ENCODE measurements around the gene PAX9.

PAX9 gene

GRCh38 chr14:36661506-36662257 lies at the start of gene PAX9:
TSS of gene PAX9 (plus strand) at chr14:36661860. CDS start at chr14:36662090, 230 bp downstream.
- TF ChIP-seq USF1 (IDR thresholded peaks at IDR 0.05) = no peak
- TF ChIP-seq TCF12 (IDR thresholded peaks at IDR 0.05; ENCODE audit: low read depth) = no peak
- TF ChIP-seq TAF1 (IDR thresholded peaks at IDR 0.05; ENCODE audit: low read depth) = no peak; the same call in 1 of the 2 replicates
- no peak for TF ChIP-seq TEAD4 (IDR thresholded peaks at IDR 0.05)
- TF ChIP-seq MAX (IDR thresholded peaks at IDR 0.05) = no peak; the same call in 1 of the 2 replicates
- TF ChIP-seq FOXM1 (IDR thresholded peaks at IDR 0.05; ENCODE audit: borderline replicate concordance, low read depth) = no peak
- TF ChIP-seq ZBTB7A (IDR thresholded peaks at IDR 0.05; ENCODE audit: low read depth) = no peak
- TF ChIP-seq EGR1 (IDR thresholded peaks at IDR 0.05) = no peak
- TF ChIP-seq CREB1 (IDR thresholded peaks at IDR 0.05; ENCODE audit: low read depth) = no peak
- TF ChIP-seq YY1 (IDR thresholded peaks at IDR 0.05; ENCODE audit: low read depth) = no peak
- no peak for TF ChIP-seq CEBPB (IDR thresholded peaks at IDR 0.05)
- no peak for TF ChIP-seq REST (IDR thresholded peaks at IDR 0.05; ENCODE audit: low read depth)

- no peak for TF ChIP-seq MAX (IDR thresholded peaks at IDR 0.05)
- TF ChIP-seq TAF1 (IDR thresholded peaks at IDR 0.05; ENCODE audit: low read depth) = no peak
- no peak for TF ChIP-seq TCF12 (IDR thresholded peaks at IDR 0.05; ENCODE audit: low read depth)
- TF ChIP-seq CREB1 (IDR thresholded peaks at IDR 0.05; ENCODE audit: low read depth) = no peak
- no peak for TF ChIP-seq REST (IDR thresholded peaks at IDR 0.05; ENCODE audit: low read depth)
- no peak for TF ChIP-seq EGR1 (IDR thresholded peaks at IDR 0.05)
- TF ChIP-seq NFIC (IDR thresholded peaks at IDR 0.05) = no peak
- no peak for TF ChIP-seq CEBPB (IDR thresholded peaks at IDR 0.05)
Measured at GRCh38 chr14:36617824-36618223, 43.8 kb upstream of the PAX9 start.

- TF ChIP-seq YY1 (IDR thresholded peaks at IDR 0.05; ENCODE audit: low read depth) (no peak), CREB1 (IDR thresholded peaks at IDR 0.05; ENCODE audit: low read depth) (no peak), EGR1 (IDR thresholded peaks at IDR 0.05) (no peak), TAF1 (IDR thresholded peaks at IDR 0.05; ENCODE audit: low read depth) (no peak), MAX (IDR thresholded peaks at IDR 0.05) (no peak), USF1 (IDR thresholded peaks at IDR 0.05) (no peak), REST (IDR thresholded peaks at IDR 0.05; ENCODE audit: low read depth) (no peak), NFIC (IDR thresholded peaks at IDR 0.05) (no peak), TCF12 (IDR thresholded peaks at IDR 0.05; ENCODE audit: low read depth) (no peak), CEBPB (IDR thresholded peaks at IDR 0.05) (no peak), RAD21 (IDR thresholded peaks at IDR 0.05; ENCODE audit: low read depth) (no peak), EP300 (IDR thresholded peaks at IDR 0.05; ENCODE audit: borderline replicate concordance) (no peak), FOXM1 (IDR thresholded peaks at IDR 0.05; ENCODE audit: borderline replicate concordance, low read depth) (no peak)
Measured at GRCh38 chr14:36618641-36619040, 43.0 kb upstream of the PAX9 start.

GRCh38 chr14:36619131-36619530 lies 42.5 kb upstream of the PAX9 start:
- TF ChIP-seq FOXM1 (IDR thresholded peaks at IDR 0.05; ENCODE audit: borderline replicate concordance, low read depth) (no peak), YY1 (IDR thresholded peaks at IDR 0.05; ENCODE audit: low read depth) (no peak), TCF12 (IDR thresholded peaks at IDR 0.05; ENCODE audit: low read depth) (no peak), TAF1 (IDR thresholded peaks at IDR 0.05; ENCODE audit: low read depth) (no peak), EP300 (IDR thresholded peaks at IDR 0.05; ENCODE audit: borderline replicate concordance) (no peak), REST (IDR thresholded peaks at IDR 0.05; ENCODE audit: low read depth) (no peak), NFIC (IDR thresholded peaks at IDR 0.05) (no peak), CREB1 (IDR thresholded peaks at IDR 0.05; ENCODE audit: low read depth) (no peak), CEBPB (IDR thresholded peaks at IDR 0.05) (no peak), RAD21 (IDR thresholded peaks at IDR 0.05; ENCODE audit: low read depth) (no peak), EGR1 (IDR thresholded peaks at IDR 0.05) (no peak), USF1 (IDR thresholded peaks at IDR 0.05) (no peak), TEAD4 (IDR thresholded peaks at IDR 0.05) (no peak), ZBTB7A (IDR thresholded peaks at IDR 0.05; ENCODE audit: low read depth) (no peak)
